Measurements from ENCODE around the gene FST.

FST gene

GRCh38 chr5:53508125-53508524 is 27.7 kb downstream of the FST start:
- no peak for DNase-seq (ENCODE audit: low read depth in 2 of 2, low spot score in 1 of 2)

- no peak for DNase-seq (ENCODE audit: low read depth in 2 of 2, low spot score in 1 of 2)
Measured at GRCh38 chr5:53512539-53512938, 32.1 kb downstream of the FST start.

GRCh38 chr5:53515988-53516387 is 35.6 kb downstream of the FST start:
- no peak for DNase-seq (ENCODE audit: low read depth in 2 of 2, low spot score in 1 of 2)

- no peak for DNase-seq (ENCODE audit: low read depth in 2 of 2, low spot score in 1 of 2)
Measured at GRCh38 chr5:53520813-53521212, 40.4 kb downstream of the FST start.

Data from stimulated activated CD8-positive, alpha-beta memory T cell treated with anti-CD3 and anti-CD28 coated beads, Interleukin-4, amount 100 ng/mL, for 4 hours (primary cell).